ENCODE data around the gene TSPOAP1.

- TF ChIP-seq POLR2A (IDR thresholded peaks at IDR 0.05), result no peak
- no peak for TF ChIP-seq CTCF (IDR thresholded peaks at IDR 0.05)
Measured at GRCh38 chr17:58264407-58265103, 64.0 kb downstream of the TSPOAP1 start.
